GM19438 (cell line): ENCODE data around the gene TSHZ3.

Experiments
- ATAC-seq: cut with Tn5 transposase; IDR thresholded peaks from one replicate; pipeline ENCODE4 v1.9.1; 2021; ENCODE audit warnings: low read depth; ENCODE audit not compliant: unreplicated experiment

Gene TSHZ3

DNA sequence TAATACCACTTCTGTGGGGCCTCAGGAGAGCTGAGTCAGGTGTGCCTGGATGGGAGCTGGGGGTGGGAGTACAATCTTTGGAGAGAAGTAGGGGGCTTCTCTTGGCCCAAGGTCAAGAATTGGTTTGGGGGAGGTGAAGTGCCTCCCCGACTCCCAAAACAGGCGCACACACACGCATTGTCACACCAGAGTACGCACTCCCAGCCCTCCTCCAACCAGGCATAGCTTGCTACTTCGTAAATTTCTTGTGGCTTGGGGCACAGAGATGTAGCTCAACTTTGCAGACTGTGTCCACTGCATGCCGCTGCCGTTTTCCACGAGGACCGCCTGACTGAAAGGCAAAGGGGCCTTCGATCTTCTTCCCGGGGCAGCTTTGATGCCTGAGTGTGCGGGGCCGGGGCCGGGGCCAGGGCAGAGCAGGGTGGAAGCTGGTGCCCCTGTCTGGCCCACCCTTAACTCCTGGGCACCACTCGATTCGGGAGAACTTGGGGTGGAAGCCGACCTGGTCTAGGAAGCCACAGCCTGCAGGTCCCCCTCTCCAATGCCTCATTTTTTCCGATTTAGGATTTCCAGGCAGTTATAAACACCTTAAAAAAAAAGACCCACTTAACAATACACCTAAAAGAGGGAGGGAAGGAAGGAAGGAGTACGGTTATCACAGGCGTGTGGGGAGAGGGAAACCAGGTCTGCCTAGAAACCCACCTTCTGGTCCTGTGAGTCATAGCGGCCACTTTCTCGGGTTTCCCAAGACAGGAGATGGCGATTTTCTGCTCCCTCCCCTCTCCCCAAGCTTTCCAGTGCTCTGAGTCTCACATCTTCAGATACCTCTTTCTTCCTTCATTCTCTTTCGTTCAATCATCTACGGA is 5.8 kb upstream of the TSHZ3 start:
- no peak for ATAC-seq

DNA sequence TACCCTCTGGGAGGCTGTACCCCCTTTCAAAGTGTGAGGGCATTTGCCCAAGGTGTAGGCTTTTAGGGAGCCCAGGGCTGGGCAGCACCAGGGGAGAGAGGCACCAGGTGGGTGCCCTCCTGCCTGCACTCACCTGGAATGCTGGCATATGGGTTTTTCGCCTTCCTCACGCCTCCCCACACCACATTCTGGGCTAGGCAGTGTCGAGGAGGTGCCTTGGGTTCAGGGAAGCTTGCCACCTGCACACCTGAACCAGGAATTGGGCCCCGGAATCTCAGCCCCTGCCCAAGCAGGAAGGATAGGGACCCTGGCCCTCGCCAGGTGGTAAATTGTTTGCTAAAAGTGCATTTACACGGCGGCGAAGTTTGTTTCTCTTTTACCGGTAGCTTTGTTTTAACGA is 5.1 kb upstream of the TSHZ3 start:
- no peak for ATAC-seq

DNA sequence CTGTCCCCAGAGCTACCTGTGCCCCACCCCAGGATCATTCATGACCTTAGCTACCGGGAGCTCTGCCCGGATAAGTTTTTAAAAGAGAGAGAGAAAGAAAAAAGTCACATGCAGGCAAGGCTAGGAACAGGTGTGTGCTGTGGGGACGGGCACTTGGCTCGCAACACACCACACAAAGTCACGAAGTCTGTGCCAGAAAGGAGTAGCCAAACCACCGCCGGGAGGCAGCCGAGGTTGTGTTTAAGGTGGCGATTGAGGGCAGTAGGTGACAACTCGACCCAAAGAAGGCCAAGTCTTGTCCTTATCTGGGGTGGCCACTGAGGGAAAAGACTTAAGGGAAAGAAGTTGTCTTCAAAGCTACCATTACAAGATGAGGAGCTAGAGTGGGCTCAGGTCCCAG is 4.6 kb upstream of the TSHZ3 start:
- ATAC-seq = no peak

DNA sequence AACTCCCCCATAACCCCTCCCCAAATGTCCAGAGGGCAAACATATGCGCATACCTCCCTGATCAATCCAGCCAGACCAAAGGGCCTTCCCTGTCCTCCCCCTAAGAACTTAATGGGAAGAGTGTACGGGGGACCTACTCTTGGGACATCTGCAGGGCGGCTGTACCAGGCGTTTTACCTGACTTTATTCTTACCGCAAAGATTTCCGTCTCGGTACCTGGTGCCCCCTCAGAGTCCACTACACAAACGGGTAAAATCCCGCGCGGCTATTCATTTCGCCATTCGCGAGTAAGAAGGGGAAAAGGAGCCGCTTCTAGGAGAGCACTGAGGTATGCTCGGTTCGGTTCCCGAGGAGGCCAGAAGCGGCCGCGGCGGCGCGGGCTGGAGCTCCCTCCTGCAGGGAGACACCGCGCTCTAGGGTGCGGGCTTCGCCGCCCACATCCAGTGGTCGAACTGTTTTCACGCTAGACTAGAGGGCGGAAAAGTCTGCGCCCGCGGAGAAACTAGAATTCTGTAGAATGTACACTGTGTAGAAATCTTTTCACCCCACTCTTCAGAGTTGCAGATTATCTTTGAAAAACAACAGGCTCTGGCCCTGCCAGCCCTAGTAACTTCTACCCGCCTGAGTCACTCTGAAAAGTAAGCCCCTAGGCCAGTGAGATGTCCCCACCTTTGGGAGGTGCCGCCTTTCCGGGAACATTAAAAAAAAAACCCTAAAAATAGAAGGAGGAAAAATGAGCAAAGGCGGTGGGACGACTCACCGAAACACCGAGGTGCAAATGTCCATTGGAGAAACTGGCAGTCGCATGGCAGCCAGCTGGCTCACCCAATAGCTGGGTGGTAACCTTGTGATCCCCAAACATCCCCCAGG is 3.8 kb upstream of the TSHZ3 start:
- no peak for ATAC-seq

DNA sequence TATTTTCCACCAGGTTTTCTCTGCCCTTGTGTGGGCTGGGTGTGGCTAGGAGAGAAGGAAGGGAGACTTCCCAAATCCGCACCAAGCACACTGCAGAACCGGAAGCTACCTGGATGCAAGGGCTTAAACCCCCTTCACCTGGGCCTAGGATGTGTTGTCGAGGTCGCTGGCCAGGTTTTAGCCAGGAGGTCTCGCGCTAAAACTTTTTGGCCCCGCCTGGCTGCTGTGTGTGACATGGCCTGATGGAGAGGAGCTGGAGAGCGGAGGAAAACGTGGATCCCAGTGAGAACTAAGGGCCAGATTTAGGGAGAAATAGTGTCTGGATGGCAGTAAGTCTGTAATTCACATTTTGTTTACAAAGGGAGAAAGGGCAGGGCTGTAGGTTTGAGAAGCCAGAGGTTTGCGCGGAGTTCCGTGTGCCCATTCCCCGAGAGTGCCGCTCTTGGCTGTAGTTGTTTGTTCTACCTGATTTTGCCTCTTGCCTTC is 3.1 kb upstream of the TSHZ3 start:
- no peak for ATAC-seq

DNA sequence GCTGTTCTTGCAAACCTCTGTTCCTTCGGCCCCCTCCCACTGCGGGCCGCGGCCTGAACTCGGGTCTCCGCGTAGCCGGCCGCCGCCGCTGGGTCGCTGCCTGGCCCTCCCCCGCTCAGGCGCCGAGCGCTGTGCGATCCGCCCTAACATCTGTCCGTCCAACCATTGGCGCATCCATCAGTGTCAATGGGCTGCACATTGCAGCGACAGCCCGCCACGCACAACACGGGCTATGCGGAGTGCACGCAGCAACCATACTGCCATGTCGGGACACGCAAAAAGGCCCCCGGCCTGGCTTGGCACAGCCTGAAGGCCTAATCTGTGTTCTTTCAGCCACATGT is 2.6 kb upstream of the TSHZ3 start:
- no peak for ATAC-seq

DNA sequence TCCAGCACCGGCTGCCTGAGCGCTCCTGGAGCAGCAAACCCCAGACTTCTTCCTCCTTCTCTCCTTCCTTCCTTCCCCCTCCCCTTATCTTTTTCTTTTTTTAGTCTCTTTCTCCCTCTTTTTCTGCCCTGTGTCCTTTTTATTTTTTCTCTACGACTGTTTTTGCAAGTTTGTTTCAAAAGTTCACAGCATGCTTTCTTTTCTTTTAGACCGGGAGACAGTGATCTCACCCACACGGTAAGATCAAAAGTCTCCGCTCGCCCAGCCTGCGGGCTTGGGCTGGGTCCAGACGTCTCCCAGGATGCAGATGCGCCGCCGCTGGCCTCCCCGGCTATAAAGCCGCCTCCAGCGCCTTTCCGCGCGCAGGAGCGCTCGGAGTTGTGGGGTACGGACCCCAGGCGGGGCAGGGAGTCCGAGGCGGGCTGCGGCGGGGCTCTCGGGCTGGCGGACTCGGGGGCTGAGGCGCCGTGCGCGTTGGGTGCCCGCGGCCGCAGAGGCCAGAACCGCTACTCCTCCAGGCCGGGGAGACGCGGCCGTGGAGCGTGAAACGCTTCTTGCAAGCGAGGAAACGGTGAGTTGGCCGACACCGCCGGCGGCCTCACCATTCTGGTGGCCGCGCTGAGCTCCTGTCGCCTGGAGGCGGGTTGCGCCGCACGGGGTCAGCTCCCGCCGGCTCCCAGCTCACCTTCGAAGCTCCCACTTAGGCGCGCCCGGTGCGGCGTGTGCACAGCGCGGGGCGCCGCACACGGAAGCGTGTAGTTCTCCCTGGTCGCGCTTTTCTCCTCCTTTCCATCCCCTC is 2.0 kb upstream of the TSHZ3 start:
- no peak for ATAC-seq

DNA sequence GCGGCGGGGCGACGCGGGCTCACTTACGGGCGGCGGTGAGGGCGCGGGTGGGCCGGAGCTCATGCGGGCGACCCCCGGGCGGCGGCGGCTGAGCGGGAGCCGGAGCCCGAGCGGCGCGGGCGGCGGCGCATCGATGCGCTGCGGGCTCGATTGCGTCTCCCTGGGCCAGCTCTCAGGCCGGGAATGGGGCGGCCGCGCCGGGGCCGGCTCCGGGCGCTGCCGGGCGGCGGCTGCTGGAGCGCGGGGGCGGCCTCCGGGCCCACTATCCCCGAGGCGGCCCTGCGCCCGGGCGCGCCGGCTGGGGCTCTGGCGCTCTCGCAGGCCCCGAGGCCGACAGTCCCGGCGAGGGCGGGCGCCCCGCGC is 1.4 kb upstream of the TSHZ3 start:
- no peak for ATAC-seq

DNA sequence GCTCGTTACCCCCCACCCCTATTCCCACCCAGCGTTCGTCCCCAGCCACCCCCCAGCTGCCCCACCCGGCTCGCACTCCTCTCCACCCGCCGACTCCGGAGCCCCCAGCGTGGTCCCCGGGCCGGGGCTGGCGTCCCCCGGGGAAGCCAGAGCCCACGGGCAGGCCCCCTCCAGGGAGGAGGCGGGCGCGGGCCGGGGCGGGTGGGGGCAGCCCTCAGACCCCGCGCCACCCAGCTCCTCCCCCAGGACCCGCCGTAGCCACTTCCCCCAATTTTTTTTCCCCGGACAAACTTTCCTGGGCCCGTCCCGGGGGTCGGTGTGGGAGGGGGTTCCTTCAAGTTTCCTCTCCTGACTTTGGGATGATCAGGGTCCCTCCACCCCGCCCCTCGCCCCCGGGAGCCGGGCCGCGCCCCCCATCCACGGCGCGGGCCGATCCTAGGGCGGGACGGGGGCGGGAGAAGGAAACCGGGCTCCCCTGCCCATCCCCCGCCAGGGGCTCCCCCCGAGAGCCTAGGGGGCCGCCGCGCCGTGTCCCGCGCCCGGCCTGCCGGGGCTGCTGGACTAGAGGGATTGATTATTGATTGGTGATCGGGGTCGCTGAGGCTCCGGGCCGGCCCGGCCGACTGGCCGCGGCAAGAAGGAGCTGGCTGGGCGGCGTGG is 927 bp upstream of the TSHZ3 start:
- no peak for ATAC-seq

DNA sequence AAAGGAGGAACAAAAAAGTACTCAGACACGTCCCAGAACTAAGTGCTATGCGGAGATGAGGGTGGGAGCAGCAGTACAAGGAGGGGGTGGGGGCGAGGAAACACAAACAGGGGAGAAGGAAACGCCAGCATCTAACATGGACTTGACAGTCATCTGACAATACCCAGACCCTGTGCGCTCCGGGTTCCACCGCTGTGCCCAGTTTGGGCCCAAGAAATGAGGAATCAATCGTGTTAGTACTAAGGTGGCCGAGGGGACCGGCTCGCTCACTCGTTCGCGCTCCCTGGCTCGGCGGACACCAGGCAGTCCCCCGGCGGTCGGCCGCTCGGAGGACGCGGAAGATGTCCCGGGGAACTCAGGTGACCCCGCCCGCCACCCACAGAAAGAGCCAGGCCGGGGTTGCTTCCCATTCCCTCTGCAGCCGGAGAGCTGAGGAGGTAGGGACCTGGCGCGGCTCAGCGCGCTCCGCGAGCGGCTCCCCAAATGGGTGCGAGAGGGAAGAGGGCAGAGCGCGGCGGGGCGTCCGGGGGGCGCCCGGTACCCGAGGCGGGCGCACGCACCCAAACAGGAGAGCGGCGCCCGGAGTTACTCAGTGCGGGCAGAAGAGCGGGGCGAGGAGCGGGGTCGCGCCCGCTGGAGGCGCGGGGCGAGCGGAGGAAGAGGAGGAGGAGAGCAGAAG is 616 bp downstream of the TSHZ3 start:
- no peak for ATAC-seq

DNA sequence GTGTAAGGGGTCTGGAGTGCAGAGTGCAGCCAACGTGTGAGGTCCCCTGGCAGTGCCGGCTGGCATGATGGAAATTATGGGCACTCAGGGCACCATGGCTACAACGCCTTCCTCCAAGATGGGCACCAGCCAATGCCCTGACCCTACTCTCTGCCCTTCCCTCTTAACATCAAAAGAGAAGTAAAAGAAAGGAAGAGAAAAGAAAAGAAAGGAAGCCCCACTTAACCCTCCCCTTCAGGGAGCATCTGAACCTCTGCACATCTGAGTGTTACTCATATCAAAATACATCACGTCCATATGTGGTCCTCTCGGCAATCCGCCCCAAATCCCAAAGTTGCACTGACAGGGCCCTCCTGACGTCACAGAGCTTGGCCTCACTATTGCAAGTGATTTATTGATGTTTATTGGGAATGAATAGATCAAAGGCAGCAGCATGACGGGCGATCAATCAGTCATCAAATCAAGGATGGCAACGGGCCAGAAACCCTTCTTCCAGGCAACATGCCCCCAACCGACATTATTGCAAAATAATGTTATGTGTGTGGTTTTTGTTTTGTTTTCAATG is 1.3 kb downstream of the TSHZ3 start:
- no peak for ATAC-seq

DNA sequence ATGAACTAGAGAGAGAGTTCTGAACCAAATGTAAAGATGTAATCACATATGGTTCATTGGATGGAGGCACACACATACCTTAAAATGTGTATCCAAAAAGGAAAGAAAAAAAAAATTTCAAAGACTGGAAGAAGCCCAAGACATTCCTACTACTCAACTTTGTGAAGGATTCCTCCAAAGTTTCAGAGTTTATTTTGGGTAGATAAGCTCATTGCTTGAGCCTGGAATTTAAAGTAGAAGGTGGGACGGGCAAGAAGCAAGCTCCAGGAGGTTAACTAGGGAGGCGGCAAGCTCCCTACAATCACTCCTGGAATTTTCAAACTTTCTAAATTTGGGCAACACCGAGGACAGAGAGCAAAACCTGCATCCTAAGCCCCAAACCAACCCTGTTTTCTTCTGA is 1.9 kb downstream of the TSHZ3 start:
- ATAC-seq = no peak

DNA sequence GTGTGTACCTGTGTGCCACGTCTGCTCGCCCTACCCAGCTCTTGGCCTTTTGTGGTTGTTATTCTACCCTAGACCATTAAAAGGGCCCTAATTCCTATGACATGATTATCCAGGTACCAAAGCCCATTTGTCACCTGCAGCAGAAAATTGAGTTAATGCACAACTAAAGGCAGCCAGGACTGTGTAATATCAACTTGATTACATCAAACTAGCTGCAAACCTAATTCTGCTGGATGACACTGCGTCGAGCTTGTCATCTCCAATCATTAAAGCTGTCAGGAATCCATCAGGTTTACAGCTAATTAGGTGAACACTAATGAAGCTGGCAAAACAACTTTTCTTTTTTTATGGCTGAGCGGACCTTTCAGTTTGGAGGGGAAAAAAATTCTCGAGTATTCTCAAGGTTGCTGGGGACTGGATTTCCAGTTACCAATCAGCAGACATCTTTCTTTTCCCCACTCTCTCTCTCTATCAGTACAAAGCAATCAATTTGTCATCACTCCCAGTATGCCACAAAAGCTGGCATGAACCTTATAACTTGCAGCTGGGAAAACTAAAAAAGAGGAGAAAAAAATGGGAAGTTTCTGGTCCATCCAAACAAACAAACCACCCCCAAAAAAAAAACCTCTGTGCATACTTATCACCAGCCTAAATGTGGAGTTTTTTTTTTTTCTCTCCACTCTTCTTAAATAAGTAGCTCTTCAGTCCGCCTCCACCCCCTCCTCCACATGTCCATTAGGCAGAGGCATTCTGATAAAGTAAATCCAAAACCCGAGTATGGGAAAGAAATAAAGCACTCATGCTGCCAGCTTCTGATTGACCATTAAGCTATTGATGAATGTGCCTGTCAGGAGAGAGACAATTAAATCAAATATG is 2.8 kb downstream of the TSHZ3 start:
- no peak for ATAC-seq

DNA sequence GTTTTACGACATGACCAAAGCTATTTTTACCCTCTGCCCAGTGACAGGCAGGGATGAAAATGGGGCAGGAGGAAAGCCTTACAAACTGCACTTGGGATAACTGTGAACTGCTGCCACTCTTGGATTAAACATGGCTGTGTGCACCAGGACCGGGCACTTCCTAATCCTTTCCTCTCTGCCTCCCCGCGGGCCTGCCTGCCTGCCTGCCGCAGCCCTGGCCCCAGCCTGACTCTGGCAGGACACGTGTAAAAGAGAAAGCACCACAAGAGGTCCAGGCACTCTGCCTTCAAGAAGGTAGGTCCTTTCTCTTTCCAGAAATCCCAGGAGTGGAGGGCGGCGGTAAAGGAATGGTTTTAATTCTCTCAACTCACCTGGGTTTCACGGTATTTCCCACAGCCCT is 4.8 kb downstream of the TSHZ3 start:
- no peak for ATAC-seq

DNA sequence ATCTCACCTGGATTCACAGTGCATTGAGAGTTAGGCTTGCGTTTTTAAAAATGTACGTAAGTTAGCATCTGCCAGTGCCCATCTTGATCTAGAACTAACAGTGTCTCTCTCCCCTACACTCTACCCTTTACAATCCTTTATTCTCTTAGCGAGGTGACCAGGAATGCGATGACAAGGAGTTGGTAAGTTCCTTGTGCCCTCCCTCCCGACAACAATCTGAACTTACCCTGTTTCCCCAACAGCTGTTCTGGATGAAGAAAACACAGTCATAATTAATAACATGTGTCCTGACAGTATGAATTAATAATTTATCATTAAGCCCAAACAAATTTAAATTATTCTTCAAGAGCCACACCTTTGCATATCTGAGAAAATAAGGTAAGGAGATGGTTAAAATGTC is 6.3 kb downstream of the TSHZ3 start:
- no peak for ATAC-seq

DNA sequence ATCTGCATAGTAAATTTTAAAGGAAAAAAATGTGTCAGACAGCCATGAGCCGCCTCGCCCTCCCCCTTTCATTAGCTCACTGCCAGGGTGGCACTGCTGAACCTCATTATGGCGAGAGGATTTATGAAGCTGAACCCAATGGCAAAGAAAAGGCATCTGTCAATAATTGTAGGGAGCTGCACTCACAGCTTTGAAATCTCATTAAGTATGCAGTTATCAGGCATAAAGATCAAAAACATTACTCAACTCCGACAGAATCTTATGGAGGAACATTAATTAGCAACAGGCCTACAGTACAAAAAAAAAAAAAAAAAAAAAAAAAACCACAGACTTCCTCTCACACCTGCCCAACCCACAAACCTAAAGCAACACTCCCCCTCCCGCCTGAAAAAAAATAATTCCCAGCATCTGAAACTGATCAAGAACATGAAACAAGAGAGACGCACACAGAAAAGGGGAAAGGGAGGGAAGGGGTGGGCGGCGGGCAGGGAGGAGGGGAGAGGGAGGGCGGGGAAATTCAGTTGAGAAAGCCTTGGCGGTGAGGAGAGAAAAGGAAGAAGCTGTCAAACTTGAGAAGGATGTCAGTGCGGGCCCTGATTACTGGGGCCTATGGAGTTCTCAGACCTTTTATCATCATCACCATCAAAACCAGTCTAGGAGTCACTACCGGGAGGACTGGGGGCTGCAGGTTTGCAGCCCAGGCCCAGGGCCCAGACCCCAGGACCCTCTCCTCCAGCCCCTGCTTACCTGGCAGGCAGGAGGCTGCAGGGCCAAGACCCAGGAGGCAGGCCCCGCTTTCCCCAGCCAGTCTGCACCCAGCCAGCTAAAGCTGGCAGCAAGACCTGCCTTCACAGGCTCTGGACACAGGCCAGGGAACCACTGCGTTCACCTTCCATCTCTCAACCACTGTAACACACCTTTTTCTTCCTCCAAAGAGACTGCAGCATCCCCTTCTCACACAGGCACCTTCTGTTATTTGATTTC is 8.9 kb downstream of the TSHZ3 start:
- ATAC-seq = no peak

DNA sequence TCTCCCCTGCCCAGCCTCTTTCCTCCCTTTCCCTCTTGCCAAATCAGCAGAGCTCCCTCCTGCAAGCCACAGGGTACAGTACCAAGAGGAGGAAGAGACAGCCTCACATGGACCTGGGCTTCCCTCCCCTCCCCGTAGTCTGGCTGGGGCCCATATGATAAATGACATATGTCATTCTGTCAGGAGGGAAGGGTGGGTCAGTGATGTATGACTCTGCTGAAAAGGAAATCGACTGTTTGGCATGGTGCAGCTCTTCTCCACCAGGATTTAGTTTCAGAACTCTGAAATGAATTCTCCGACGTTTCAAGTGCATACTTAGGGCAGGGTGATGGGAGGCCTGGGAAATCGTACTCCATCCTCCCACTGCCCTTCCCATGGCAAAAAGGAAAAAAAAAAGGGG is 9.8 kb downstream of the TSHZ3 start:
- ATAC-seq = no peak
